ENCODE results near the gene FAM174B.

GRCh38 chr15:92601592-92602266, 53.8 kb downstream of the FAM174B start:
- no peak for TF ChIP-seq EZH2 (IDR thresholded peaks at IDR 0.05; ENCODE audit: borderline replicate concordance)
- TF ChIP-seq CTCF (IDR thresholded peaks at IDR 0.05; ENCODE audit: poor library complexity): no peak
- TF ChIP-seq EZH2phosphoT487 (IDR thresholded peaks at IDR 0.05; ENCODE audit: low read depth, severe bottlenecking, unreplicated experiment): no peak
